Endothelial cell of umbilical vein (primary cell): ENCODE measurements around the gene ASB14. TPM values are rescaled to one million over a fixed set of nuclear protein-coding genes. Genes with fewer than 3 reads are reported as not detected.

Experiments
- BruUV-seq: library from RNA; stranded (reverse); fragments of 400-500 nt; replicated peaks from 2 replicates; lab custom pipeline; 2021; lab: Mats Ljungman, UMichigan
- CTCF ChIA-PET: fragments of 300-600, 350-600 bp; sonication (Branson Sonifier 250); formaldehyde crosslinking; loops from one replicate; lab custom pipeline; 2021; ENCODE audit warnings: antibody characterized with exemption, inconsistent platforms; lab: Charles Lee
- POLR2A ChIA-PET: fragments of 300-600, 350-600 bp; sonication (Branson Sonifier 250); formaldehyde crosslinking; loops from one replicate; lab custom pipeline; 2021; ENCODE audit warnings: antibody characterized with exemption, inconsistent platforms; lab: Charles Lee
- DNase-seq: peaks from one replicate; pipeline ENCODE4 v3.0.0-alpha.2; 2011; ENCODE audit warnings: low read depth, low spot score
- FAIRE-seq: peaks from 2 replicates; lab custom pipeline; 2011; peaks lifted over from hg19 to GRCh38; lab: Jason Lieb, UNC
- H2AFZ ChIP-seq: 2 replicates; pipeline ENCODE4 v1.6.0; 2012; ENCODE audit warnings: low read depth, low read length, control low read depth, inconsistent platforms
- H3K27ac ChIP-seq: 2 replicates; pipeline ENCODE4 v1.5.1; 2011; ENCODE audit warnings: low read depth, mild to moderate bottlenecking, control low read depth, low read length, moderate library complexity; ENCODE audit not compliant: insufficient read depth
- H3K27me3 ChIP-seq, 2 experiments: 2 replicates each; pipeline versions ENCODE4 v1.6.0 to v1.6.1; 2011; ENCODE audit warnings: low read length in 2 of 2, mixed read lengths in 1 of 2; ENCODE audit not compliant: control insufficient read depth in 2 of 2, insufficient read depth in 2 of 2
- H3K36me3 ChIP-seq, 2 experiments: 2 replicates in 1 of 2; 3 replicates in 1 of 2; pipeline ENCODE4 v1.5.1; 2011; ENCODE audit warnings: low read length in 2 of 2, mild to moderate bottlenecking in 1 of 2, moderate library complexity in 1 of 2; ENCODE audit not compliant: control insufficient read depth in 2 of 2, insufficient read depth in 2 of 2; ENCODE audit errors: extremely low read depth in 1 of 2
- H3K4me1 ChIP-seq: 3 replicates; pipeline ENCODE4 v1.5.1; 2011; ENCODE audit warnings: mild to moderate bottlenecking, low read length; ENCODE audit not compliant: control insufficient read depth, insufficient read depth; ENCODE audit errors: extremely low read depth
- H3K4me2 ChIP-seq: 2 replicates; pipeline ENCODE4 v1.6.1; 2011; ENCODE audit warnings: low read length, control low read depth, mixed read lengths; ENCODE audit not compliant: insufficient read depth
- H3K4me3 ChIP-seq, 3 experiments: fragments of 200-600 bp in 1 of 3; sonication (generic), shearing (Covaris generic) in 1 of 3; replicated peaks in 1 of 3; 2 replicates each; pipeline ENCODE4 v1.5.1; 2011 to 2016; ENCODE audit warnings: control low read depth in 3 of 3, low read length in 3 of 3, mild to moderate bottlenecking in 2 of 3, inconsistent platforms in 1 of 3, low read depth in 1 of 3, moderate library complexity in 1 of 3; ENCODE audit not compliant: insufficient read depth in 1 of 3
- H3K79me2 ChIP-seq: 2 replicates; pipeline ENCODE4 v1.6.0; 2012; ENCODE audit warnings: low read length, inconsistent platforms; ENCODE audit not compliant: control insufficient read depth, insufficient read depth
- H3K9ac ChIP-seq: replicated peaks from 2 replicates; pipeline ENCODE3; 2011; ENCODE audit warnings: low read length, control low read depth; ENCODE audit not compliant: insufficient read depth; ENCODE audit errors: extremely low read depth
- H3K9me1 ChIP-seq: replicated peaks from 3 replicates; pipeline ENCODE4 v1.6.0; 2011; ENCODE audit warnings: mild to moderate bottlenecking, low read length; ENCODE audit not compliant: control insufficient read depth, insufficient read depth; ENCODE audit errors: extremely low read depth
- H3K9me3 ChIP-seq: replicated peaks from 2 replicates; pipeline ENCODE4 v1.5.1; 2012; ENCODE audit warnings: low read length, inconsistent platforms; ENCODE audit not compliant: control insufficient read depth, insufficient read depth
- H4K20me1 ChIP-seq: replicated peaks from 2 replicates; pipeline ENCODE3; 2011; ENCODE audit warnings: mild to moderate bottlenecking, low read length; ENCODE audit not compliant: control insufficient read depth, insufficient read depth; ENCODE audit errors: extremely low read depth
- EZH2 ChIP-seq: IDR thresholded peaks from 2 replicates; pipeline ENCODE4 v1.6.1; 2012; ENCODE audit warnings: borderline replicate concordance, low read depth, mild to moderate bottlenecking, moderate library complexity, low read length, inconsistent platforms; ENCODE audit not compliant: severe bottlenecking
- FOS ChIP-seq: IDR thresholded peaks from 2 replicates; pipeline ENCODE4 v1.6.1; 2011; ENCODE audit warnings: mild to moderate bottlenecking, low read length, moderate library complexity, borderline replicate concordance; ENCODE audit not compliant: insufficient read depth
- GATA2 ChIP-seq: IDR thresholded peaks from 2 replicates; pipeline ENCODE4 v1.7.0; 2011; ENCODE audit warnings: low read depth, mild to moderate bottlenecking, moderate library complexity, mixed read lengths, low read length; ENCODE audit not compliant: insufficient read length, insufficient read depth
- JUN ChIP-seq: IDR thresholded peaks from 2 replicates; pipeline ENCODE4 v1.6.1; 2011; ENCODE audit warnings: borderline replicate concordance, low read depth; ENCODE audit not compliant: insufficient read length, insufficient read depth
- MYC ChIP-seq: IDR thresholded peaks from one replicate; pipeline ENCODE4 v1.6.1; 2011; ENCODE audit warnings: mild to moderate bottlenecking, low read depth, low read length
- POLR2A ChIP-seq: IDR thresholded peaks from 2 replicates; pipeline ENCODE4 v1.6.1; 2012; ENCODE audit warnings: low read depth, mild to moderate bottlenecking, control low read depth, low read length
- POLR2AphosphoS5 ChIP-seq: IDR thresholded peaks from 2 replicates; pipeline ENCODE4 v1.6.1; 2012; ENCODE audit warnings: low read depth, mild to moderate bottlenecking, control low read depth, low read length, moderate library complexity; ENCODE audit not compliant: insufficient read depth
- dilution Hi-C: fragments of 300-500 bp; cut with MboI; formaldehyde crosslinking; loops from one replicate; pipeline ENCODE4 v1.15.0; 2019; ENCODE audit warnings: low sequenced_read_pairs; ENCODE audit not compliant: extremely low pct_ligation_motif_present
- intact Hi-C: fragments of 100-400 bp; cut with micrococcal nuclease; formaldehyde crosslinking; loops from one replicate; pipeline ENCODE4 v1.10.0; 2022
- polyA plus RNA-seq, 4 experiments: library from polyadenylated mRNA; depleted of rRNA in 3 of 4; stranded (reverse) in 3 of 4; unstranded in 1 of 4; fragments of >200 nt; gene quantifications; 2 replicates each; pipeline versions ENCODE4 v1.2.1 to v1.2.3, GENCODE V29; 2011 to 2012; ENCODE audit warnings: missing spikeins in 1 of 4
- total RNA-seq: library from RNA; stranded (reverse); gene quantifications from 2 replicates; pipeline ENCODE4 v1.2.3, GENCODE V29; 2021
- TF ChIP-seq, protein P1 (sequence below), 2 donors: IDR thresholded peaks; 1 replicate in 1 of 2; 2 replicates in 1 of 2; pipeline ENCODE4 v1.5.1; 2011; ENCODE audit warnings: low read length in 2 of 2, mild to moderate bottlenecking in 2 of 2, moderate library complexity in 2 of 2, control low read depth in 1 of 2, inconsistent platforms in 1 of 2, low read depth in 1 of 2; ENCODE audit not compliant: insufficient read depth in 1 of 2; ENCODE audit errors: extremely low read depth in 1 of 2
- TF ChIP-seq, protein P2 (sequence below): IDR thresholded peaks from 2 replicates; pipeline ENCODE4 v1.6.1; 2011; ENCODE audit not compliant: insufficient read depth, insufficient read length

ASB14 gene
- total and polyA plus RNA-seq, 2 donors (not counting 3 experiments of a cell fraction or from before 2014, with no cell fraction given): 0.01 TPM; not detected in 1

GRCh38 chr3:57261929-57262328, 30.6 kb downstream of the ASB14 start:
- H4K20me1 ChIP-seq: peaks cover 2% of the 10 kb centered on the region
- no peak overlapping the region for H3K27ac ChIP-seq
- ChIA-PET POLR2A (no interaction called here), CTCF (interaction anchor here (1.0 kb wide), 1 partner anchor 8 kb away, joined by 3 read pairs; no protein-coding TSS in a partner anchor)
- FAIRE-seq: no peak
- H2AFZ ChIP-seq: no peak overlapping the region
- DNase-seq: no peak
- peaks cover 3 to 4% of the 10 kb centered on the region in 2 experiments for H3K36me3 ChIP-seq
- peaks cover 10% of the 10 kb centered on the region for H3K4me1 ChIP-seq
- BruUV-seq: no TSS peak
- no peak overlapping the region for H3K4me2 ChIP-seq
- no peaks in the 10 kb centered on the region for H3K79me2 ChIP-seq
- intact Hi-C loops (no loop called here), dilution Hi-C loops (no loop called here)
- H3K9me3 ChIP-seq: no peaks in the 10 kb centered on the region
- TF ChIP-seq POLR2AphosphoS5: no peak
- no peak for TF ChIP-seq POLR2A
- no peaks in the 10 kb centered on the region for H3K27me3 ChIP-seq
- H3K9me1 ChIP-seq: no peaks in the 10 kb centered on the region
- no peak overlapping the region for H3K4me3 ChIP-seq
- H3K9ac ChIP-seq: no peak overlapping the region

GRCh38 chr3:57261119-57261518, 31.4 kb downstream of the ASB14 start:
- intact Hi-C loops (no loop called here), dilution Hi-C loops (no loop called here)
- Histone ChIP-seq H2AFZ (no peak overlapping the region), H3K27ac (no peak overlapping the region), H3K4me2 (no peak overlapping the region), H3K4me1 (peaks cover 10% of the 10 kb centered on the region), H3K9me3 (no peaks in the 10 kb centered on the region), H3K27me3 (no peaks in the 10 kb centered on the region), H3K4me3 (no peak overlapping the region), H4K20me1 (peaks cover 2% of the 10 kb centered on the region), H3K36me3 (peaks cover 3% of the 10 kb centered on the region in 2 experiments), H3K79me2 (no peaks in the 10 kb centered on the region), H3K9ac (no peak overlapping the region), H3K9me1 (no peaks in the 10 kb centered on the region)
- TF ChIP-seq FOS (no peak), MYC (no peak), EZH2 (no peak), GATA2 (no peak), POLR2AphosphoS5 (no peak), POLR2A (no peak), JUN (no peak)
- TF ChIP-seq, protein P1, sequence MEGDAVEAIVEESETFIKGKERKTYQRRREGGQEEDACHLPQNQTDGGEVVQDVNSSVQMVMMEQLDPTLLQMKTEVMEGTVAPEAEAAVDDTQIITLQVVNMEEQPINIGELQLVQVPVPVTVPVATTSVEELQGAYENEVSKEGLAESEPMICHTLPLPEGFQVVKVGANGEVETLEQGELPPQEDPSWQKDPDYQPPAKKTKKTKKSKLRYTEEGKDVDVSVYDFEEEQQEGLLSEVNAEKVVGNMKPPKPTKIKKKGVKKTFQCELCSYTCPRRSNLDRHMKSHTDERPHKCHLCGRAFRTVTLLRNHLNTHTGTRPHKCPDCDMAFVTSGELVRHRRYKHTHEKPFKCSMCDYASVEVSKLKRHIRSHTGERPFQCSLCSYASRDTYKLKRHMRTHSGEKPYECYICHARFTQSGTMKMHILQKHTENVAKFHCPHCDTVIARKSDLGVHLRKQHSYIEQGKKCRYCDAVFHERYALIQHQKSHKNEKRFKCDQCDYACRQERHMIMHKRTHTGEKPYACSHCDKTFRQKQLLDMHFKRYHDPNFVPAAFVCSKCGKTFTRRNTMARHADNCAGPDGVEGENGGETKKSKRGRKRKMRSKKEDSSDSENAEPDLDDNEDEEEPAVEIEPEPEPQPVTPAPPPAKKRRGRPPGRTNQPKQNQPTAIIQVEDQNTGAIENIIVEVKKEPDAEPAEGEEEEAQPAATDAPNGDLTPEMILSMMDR (IDR thresholded peaks at IDR 0.05; ENCODE audit: extremely low read depth in 1 of 2, insufficient read depth in 1 of 2, low read depth in 1 of 2, low read length in 2 of 2): no peak
- TF ChIP-seq, protein P2, sequence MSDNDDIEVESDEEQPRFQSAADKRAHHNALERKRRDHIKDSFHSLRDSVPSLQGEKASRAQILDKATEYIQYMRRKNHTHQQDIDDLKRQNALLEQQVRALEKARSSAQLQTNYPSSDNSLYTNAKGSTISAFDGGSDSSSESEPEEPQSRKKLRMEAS: no peak
- no peak for DNase-seq
- no peak for FAIRE-seq
- POLR2A ChIA-PET: no interaction called here
- CTCF ChIA-PET: no interaction called here
- BruUV-seq: no TSS peak
